ENCODE results near the gene GLRA3. TPM values are rescaled to one million over a fixed set of nuclear protein-coding genes. Genes with fewer than 3 reads are reported as not detected.

Gene GLRA3
- polyA plus RNA-seq, 1 experiment: not detected

- ChIA-PET CTCF (interaction anchor here (0.8 to 1.3 kb wide), 2 partner anchors 773 to 1128 kb away, joined by 4 to 5 read pairs; no protein-coding TSS in a partner anchor), POLR2A (no interaction called here)
- TF ChIP-seq CTCF (IDR thresholded peaks at IDR 0.05; ENCODE audit: insufficient read depth, low read depth, low read length): no peak
- H3K27me3 ChIP-seq (ENCODE audit: control insufficient read depth, insufficient read depth, low read length): no peaks in the 10 kb centered on the region
- H3K4me3 ChIP-seq (ENCODE audit: low read depth, low read length): no peak overlapping the region
- H3K36me3 ChIP-seq (ENCODE audit: control insufficient read depth, insufficient read depth, low read length): no peaks in the 10 kb centered on the region
- no peak for DNase-seq (ENCODE audit: low read depth)
These were observed 65.5 kb downstream of the GLRA3 start for GRCh38 chr4:174763454-174764104.

GRCh38 chr4:174761451-174761850, 67.6 kb downstream of the GLRA3 start:
- Histone ChIP-seq H3K36me3 (ENCODE audit: control insufficient read depth, insufficient read depth, low read length) (no peaks in the 10 kb centered on the region), H3K4me3 (ENCODE audit: low read depth, low read length) (no peak overlapping the region), H3K27me3 (ENCODE audit: control insufficient read depth, insufficient read depth, low read length) (no peaks in the 10 kb centered on the region)
- ChIA-PET CTCF (no interaction called here), POLR2A (no interaction called here)
- no peak for DNase-seq (ENCODE audit: low read depth)
- no peak for TF ChIP-seq CTCF (IDR thresholded peaks at IDR 0.05; ENCODE audit: insufficient read depth, low read depth, low read length)

- no peaks in the 10 kb centered on the region for H3K27me3 ChIP-seq (ENCODE audit: control insufficient read depth, insufficient read depth, low read length)
- H3K4me3 ChIP-seq (ENCODE audit: low read depth, low read length): no peak overlapping the region
- no peak for TF ChIP-seq CTCF (IDR thresholded peaks at IDR 0.05; ENCODE audit: insufficient read depth, low read depth, low read length)
- ChIA-PET CTCF (no interaction called here), POLR2A (no interaction called here)
- DNase-seq (ENCODE audit: low read depth): no peak
- H3K36me3 ChIP-seq (ENCODE audit: control insufficient read depth, insufficient read depth, low read length): no peaks in the 10 kb centered on the region
These were observed 71.3 kb downstream of the GLRA3 start for GRCh38 chr4:174757736-174758135.

GRCh38 chr4:174753021-174753420, 76.0 kb downstream of the GLRA3 start:
- POLR2A ChIA-PET: no interaction called here
- Histone ChIP-seq H3K36me3 (ENCODE audit: control insufficient read depth, insufficient read depth, low read length) (no peaks in the 10 kb centered on the region), H3K27me3 (ENCODE audit: control insufficient read depth, insufficient read depth, low read length) (no peaks in the 10 kb centered on the region), H3K4me3 (ENCODE audit: low read depth, low read length) (no peak overlapping the region)
- no peak for TF ChIP-seq CTCF (IDR thresholded peaks at IDR 0.05; ENCODE audit: insufficient read depth, low read depth, low read length)
- no peak for DNase-seq (ENCODE audit: low read depth)
- CTCF ChIA-PET: no interaction called here

- DNase-seq (ENCODE audit: low read depth): no peak
- Histone ChIP-seq H3K4me3 (ENCODE audit: low read depth, low read length) (no peak overlapping the region), H3K27me3 (ENCODE audit: control insufficient read depth, insufficient read depth, low read length) (no peaks in the 10 kb centered on the region), H3K36me3 (ENCODE audit: control insufficient read depth, insufficient read depth, low read length) (no peaks in the 10 kb centered on the region)
- no peak for TF ChIP-seq CTCF (IDR thresholded peaks at IDR 0.05; ENCODE audit: insufficient read depth, low read depth, low read length)
- CTCF ChIA-PET: interaction anchor here (0.6 kb wide), 1 partner anchor 17 kb away, joined by 3 read pairs; no protein-coding TSS in a partner anchor
- POLR2A ChIA-PET: no interaction called here
These were observed 77.0 kb downstream of the GLRA3 start for GRCh38 chr4:174752026-174752425.
